Stimulated activated CD8-positive, alpha-beta memory T cell treated with anti-CD3 and anti-CD28 coated beads, Interleukin-2, amount 100 ng/mL, for 1 hour (primary cell): ENCODE measurements around the gene PGRMC1.
"Not testable (repeated sequence)": the region's sequence is repeated elsewhere in the genome, so short reads cannot be mapped to it uniquely, and the experiment has no call there.

Experiments used
- DNase-seq, 2 donors: peaks; one replicate each; pipeline ENCODE4 v3.0.0-alpha.2; 2020; ENCODE audit warnings: low read depth in 2 of 2

PGRMC1 gene

DNA sequence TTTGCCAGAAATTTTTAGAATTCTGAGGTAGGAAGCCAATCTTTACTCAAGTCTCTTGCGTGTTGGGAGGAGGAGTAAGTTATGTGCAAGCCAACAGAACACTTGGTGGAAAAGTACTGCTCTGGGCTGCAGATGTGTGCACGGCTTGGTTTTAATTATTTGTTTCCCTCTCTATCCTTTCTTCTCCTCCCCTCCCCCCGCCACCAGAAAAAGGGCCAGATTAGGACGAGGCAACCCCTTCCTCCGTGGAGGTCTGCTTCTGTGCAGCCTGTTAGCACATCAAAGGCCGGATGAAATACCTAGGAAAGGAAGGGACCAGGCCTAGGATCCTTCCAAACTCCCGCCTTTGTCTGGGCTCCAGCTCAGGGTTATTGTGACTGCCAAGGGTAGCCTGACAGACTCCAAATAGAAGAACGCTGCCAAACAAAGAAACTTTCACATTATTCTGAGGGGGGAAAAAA lies 1.0 kb upstream of the PGRMC1 start:
- DNase-seq: no peak

DNA sequence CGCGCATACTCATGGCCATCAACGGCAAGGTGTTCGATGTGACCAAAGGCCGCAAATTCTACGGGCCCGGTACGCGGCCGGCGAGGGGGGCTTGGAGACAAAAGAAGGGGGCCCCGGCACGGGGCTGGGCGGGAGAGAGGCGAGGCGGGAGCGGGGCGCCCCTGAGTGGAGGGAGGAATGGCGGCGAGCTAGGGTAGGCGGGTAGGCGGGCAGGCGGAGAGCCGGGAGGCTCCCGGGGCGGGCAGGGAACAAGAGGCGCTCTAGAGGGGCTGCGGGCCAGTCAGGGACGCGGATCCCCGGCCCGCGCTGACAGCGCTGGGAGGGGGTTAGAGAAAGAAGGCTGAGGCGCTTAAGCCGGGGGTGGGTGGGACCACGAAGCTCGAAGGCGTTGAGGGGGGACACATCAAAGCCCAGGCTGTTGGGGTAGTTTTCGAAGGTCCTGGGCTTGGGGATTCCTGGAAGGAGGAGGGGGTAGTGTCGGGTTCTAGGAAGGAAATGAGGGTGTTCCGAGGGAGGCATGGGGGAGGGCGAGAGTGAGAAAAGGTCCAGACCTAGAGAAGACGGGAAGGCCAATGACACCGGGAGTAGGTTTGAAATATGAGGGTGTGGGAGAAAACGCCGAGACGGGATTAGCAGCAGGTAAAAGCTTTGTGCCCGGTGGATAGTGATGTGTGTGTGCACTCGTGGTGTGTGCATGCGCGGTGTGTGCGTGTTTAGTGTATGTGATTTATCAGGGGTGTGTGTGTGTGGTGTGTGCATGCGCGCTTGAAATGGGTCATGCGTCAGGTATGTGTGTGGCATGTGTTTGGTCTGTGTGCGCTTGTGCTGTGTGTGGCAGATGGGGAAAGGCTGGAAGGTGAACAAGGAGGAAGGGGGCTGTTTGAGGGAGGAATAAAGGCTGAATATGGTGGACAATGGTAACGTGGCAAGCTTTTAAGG lies 807 bp downstream of the PGRMC1 start:
- DNase-seq: peak in 1 of 2 donors; percentile 1

DNA sequence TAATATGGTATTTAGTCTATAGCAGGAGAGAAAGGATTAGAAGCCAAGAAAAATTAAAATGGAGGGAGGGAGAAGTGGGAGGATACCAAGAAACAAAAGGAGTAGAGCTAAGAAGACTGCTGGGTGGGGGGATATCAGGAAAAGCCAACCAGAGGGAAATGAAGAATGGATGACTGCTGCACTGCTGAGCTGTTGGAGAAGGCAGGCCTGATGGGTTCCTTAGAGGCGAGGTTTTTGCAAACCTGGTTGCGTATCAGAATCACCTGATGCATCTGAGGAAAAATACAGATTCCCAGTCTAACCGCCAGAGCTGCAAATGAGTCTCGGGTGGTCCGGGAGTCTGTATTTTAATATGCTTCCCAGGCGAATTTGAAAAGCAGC lies 1.5 kb downstream of the PGRMC1 start:
- no peak for DNase-seq

DNA sequence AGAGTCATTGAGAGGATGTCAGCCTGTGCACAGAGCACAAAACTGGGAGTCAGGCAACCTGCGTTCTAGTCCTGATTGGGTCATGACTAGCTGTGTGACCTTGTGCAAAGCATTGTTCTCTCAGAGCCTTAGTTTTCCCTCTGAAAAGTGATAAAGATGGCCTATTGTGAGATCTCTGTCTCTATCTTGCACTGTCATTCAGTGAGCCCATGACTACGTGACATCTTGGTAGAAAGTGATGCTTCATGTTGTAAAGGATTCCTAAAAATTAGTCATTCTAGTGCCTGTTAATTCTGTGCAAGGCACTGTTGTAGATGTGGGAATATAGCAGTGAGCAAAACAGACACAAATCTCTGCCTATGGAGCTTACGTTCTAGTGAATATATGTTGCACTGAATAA lies 2.5 kb downstream of the PGRMC1 start:
- DNase-seq: no peak

DNA sequence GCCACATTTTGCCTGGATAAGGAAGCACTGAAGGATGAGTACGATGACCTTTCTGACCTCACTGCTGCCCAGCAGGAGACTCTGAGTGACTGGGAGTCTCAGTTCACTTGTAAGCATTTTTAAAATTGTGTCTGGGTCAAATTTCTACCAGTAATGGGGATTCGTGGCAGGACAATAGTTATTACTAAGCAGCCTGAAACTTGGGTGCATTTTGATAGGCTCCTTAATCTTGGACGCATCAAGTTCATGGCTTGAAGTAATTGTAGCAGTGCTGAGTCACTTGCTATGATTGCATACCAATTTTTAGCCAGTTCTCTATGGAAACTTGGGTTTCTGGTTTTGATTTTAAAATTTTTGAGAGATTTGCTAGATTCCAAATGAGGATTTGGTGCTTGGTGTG lies 4.3 kb downstream of the PGRMC1 start:
- DNase-seq: no peak

DNA sequence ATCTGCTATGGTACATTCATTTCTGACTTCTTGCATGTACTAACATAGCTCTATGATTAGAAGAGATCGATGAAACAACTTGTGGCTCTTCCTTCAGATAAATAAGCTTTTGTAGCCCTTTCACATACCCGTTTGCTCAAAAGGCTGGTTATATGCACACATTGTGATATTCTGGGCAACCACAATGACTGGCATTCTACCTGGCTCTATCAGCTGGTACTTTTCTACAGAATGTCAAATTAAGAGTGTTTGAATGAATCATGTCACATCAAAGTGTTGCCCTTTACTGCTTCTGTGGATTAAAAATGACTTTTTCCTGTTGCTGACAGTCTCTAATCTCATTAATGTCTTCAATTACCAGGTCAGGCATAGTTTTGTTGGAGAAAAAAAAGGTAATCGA lies 11.6 kb downstream of the PGRMC1 start:
- DNase-seq: no peak

DNA sequence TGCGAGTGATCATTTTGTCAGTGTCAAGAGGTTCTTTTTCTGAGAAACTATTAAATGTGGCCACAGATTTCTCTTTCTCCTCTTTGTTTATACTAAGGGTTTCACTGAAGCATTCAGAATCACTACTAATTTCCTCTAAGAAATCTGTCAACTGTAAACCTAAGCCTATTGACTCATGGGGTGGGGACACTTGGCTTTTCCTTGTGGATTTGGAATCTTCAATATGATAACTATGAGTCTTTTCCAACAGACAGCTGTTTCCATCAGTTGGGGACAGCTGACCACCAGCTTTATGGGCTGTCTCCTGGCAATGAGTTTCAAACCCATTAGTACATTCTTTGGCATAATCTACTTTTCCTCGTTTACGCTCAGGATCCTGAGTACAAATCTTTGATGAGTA lies 13.8 kb downstream of the PGRMC1 start:
- DNase-seq: no peak

DNA sequence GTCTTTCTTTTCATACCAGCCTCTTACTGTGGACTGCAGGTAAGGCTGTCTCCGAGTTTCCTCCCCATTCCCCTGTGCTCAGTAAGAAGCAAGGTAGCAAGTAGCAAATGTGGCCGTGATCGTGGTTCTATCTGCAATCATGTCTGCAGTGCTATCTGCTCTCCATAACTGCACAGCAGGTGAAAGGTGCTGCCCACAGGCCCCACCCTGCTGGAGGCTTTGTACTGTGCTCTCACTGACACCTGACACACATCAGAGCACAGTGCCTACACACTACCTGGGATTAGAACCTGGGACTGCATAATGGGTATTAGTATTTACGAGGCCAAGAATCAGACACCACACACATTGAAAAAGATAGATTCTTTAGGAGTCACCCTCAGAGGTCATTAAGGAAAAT lies 15.3 kb downstream of the PGRMC1 start:
- no peak for DNase-seq

DNA sequence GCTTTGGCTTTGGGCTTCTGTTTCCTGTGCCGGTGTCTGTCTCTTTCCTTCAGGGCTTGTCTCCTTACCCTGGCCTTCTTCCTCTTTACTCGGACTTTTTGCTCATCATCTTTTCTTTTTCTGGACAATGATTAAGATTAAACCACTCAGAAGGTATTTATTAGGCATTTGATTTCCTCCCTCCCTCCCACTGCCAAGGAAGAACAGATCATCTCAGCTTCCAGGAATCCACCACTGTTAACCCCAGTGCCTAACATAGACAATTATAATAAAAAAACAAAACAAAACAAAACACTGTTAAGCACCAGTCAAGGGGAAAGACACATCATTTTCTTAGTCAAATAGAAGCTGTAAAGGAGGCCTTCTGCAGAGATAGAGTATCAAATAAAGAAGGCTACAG lies 16.6 kb downstream of the PGRMC1 start:
- DNase-seq: no peak

DNA sequence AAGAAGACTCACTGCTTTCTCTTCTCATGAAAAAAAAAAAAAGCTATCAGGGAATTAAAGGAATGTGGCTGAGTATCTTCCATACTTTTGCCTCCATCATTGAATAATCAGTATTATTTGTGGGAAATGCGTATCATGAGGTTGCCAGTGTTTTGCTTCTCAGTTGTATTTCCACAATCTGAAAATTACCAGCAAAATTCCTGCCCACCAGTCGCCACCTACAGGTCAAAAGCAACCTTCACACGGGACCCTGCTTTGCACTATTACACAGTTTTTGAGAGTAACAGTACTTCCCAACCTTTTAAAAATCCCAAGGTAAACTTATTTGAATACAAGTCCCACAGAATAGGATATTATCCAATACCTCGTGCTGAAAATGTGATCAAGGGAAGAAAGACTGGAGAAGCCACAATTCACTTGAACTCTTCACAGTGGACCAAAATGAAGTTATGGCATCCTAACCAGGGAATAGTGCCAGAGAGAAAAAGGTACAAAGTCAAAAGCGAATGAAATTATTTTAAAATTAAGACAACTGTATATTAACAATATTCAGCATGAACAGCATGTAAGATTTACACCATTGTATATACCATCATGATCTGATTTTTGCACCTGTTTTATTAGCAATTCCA lies 30.4 kb downstream of the PGRMC1 start:
- DNase-seq: no peak

DNA sequence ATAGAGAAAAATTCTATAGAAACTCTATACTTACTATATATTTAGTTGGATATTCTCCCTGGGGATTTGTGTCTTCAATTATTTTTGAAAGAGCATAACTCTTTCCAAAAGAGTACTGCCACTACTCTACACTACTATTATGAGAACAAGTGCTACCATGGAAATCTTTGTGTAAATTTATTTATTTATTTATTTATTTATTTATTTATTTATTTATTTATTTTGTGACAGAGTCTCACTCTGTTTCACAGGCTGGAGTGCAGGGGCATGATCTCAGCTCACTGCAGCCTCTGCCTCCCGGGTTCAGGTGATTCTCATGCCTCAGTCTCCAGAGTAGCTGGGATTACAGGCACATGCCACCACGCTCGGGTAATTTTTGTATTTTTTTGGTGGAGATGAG lies 31.0 kb downstream of the PGRMC1 start:
- DNase-seq: not testable (repeated sequence)

DNA sequence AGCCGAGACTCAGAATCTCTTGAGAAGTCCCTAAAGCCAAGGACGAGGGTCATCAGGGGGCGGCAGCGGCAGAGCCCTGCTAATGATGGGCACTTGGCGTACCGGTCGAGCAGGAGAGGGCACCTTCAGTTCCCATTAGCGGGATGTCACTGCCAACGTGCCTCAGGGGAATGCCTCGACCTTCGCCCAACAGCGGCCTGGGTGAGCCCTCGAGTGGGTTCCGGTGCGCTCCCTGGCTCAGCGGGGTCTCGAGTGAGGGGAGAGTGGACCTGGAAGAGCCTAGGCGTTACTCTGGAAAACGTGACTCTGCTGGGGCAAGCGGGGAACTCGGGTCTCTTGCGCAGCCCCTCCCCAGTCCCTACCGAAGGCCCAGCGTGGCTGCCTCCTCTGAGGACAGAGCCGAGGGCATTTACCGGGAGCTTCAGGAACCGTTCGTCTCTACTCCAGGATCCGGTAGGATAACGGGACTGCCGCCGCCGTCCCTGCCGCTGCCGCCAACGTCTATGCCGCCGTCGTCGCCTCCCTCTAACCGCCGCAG lies 36.9 kb downstream of the PGRMC1 start:
- DNase-seq: no peak

DNA sequence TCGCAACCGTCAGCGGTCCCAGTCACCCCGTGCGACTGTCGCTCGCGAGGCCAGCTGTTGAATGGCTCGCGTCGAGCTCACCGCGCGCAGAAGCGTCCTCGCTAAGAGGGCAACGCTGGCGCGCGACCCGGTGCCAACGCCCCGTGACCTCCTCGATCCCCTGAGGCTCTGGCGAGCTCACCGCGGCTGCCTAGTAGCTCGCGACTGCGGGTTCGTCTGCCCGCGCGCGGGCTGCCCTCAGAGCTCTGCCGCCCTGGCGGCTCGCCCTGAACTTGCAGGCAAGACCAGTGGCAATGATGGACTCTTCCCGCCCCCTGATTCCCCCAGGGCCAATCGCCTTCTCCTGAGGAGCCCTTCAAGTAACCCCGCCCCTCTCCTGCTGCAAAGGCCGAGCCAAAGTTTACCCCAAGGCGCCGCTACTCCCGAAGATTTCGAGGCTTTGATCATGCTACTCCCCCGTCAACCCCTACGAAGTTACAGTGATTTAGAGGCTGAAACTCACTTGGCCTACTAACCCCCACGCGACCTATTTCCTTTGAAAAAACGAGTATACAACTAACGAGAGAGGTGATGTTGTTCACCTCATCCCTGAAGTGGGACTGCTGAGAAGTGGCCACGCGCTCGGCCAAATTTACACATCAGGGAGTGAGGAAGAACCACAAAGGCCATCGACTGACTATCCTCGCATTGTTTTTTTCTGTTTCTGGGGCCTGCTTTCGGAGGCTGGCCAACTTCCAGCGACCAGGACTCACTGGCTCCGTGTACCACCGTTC lies 37.5 kb downstream of the PGRMC1 start:
- DNase-seq: no peak

DNA sequence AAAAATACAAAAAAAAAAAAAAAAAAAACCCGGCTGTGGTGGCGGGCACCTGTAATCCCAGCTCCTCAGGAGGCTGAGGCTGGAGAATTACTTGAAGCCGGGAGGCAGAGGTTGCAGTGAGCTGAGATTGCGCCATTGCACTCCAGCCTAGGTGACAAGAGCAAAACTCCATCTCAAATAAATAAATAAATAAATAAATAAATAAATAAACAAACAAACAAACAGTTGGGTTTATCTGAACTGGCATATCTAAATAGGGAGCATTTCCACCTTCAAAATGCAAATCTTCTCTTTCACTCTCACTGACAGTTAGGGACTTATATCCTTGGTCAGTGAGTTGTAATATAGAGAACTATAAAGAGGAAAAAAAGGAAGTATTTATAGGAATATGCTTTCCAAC lies 46.3 kb downstream of the PGRMC1 start:
- DNase-seq: not testable (repeated sequence)

DNA sequence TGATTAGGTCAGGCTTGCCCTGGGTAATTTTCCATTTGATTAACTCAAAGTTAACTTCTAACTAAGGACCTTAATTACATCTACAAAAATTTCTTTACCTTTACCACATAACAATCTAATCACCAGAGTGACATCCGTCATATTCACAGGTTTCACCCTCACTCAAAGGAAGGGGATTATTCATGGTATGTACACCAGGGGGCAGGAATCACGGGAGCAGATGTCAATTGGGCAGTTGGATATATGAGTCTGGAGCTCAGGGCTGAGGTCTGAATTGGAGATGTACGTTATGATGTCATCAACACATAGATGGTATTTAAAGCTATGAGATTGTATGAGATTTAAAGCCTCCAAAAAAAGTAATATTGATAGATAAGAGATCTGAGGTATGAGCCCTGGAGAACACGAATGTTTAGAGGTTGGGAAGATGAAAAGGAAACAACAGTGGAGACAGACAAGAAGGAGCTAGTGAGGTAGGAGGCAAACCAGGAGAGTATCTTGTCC lies 52.9 kb downstream of the PGRMC1 start:
- DNase-seq: no peak

DNA sequence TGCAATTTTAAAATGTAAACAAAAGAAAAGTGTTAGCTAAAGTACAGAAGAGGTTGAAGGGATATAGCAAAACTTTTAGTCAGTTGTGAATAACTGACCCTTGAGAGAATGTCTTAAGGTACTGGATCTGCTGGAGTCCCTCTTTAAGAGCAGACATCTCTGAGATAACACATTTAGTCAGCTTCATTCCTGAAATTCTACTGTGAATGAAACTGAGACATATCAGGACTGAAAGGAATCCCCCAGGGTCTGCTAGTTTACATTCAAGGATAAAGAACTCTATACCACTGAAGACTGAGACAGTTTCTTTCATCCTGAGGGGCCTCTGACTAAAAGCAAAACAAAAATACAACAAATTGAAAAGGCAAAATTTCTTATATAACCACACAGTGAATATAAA lies 54.4 kb downstream of the PGRMC1 start:
- DNase-seq: no peak

DNA sequence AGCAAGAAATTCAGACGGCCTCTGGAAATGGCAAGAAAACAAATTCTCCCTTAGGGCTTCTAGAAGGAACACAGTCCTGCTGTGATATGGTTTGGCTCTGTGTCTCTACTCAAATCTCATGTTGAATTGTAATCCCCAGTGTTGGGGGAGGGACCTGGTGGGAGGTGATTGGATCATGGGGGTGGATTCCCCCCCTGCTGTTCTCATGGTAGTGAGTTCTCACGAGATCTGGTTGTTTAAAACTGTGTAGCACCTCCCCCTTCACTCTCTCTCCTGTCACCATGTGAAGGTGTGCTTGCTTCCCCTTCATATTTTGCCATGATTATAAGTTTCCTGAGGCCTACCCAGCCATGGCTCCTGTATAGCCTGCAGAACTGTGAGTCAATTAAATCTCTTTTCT lies 55.2 kb downstream of the PGRMC1 start:
- DNase-seq: not testable (repeated sequence)

DNA sequence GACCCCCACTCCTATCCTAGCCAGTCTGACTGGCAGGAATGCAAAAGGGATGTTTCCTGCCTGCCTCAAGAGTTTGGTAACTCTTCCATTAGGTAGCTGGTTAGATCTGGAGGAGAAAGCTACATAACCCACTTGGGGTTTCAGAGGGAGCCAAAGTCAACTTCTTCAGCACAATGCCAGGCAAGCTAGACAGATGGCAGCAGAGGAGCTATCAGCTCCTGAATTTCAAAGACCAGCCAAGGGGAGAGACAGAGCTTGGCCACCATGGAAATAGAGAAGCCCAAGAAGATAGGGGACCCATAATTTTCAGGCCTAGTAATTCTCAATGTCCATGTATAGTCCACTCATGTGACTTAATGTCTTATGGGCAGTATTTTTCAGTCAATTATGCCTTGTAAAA lies 56.4 kb downstream of the PGRMC1 start:
- no peak for DNase-seq
